ENCODE measurements around the gene TMCC2.

- TF ChIP-seq CTCF (IDR thresholded peaks at IDR 0.05) = no peak
- TF ChIP-seq POLR2A (IDR thresholded peaks at IDR 0.05) = no peak
These were observed 29.3 kb downstream of the TMCC2 start for GRCh38 chr1:205256951-205257625.
